WTC11 (cell line): Measurements from ENCODE around the gene NLE1. TPM values are rescaled to one million over a fixed set of nuclear protein-coding genes. Genes with fewer than 3 reads are reported as not detected.

Experiments
- ATAC-seq: fragments of 200-7000 bp; cut with Tn5 transposase; 2 replicates; pipeline ENCODE4 v1.10.0; 2021; ENCODE audit warnings: mild to moderate bottlenecking, moderate library complexity
- CTCF ChIA-PET: fragments of 300-600 bp; sonication (Branson Sonifier 250); formaldehyde crosslinking; loops from one replicate; lab custom pipeline; 2021; ENCODE audit warnings: antibody characterized with exemption; lab: Charles Lee
- POLR2A ChIA-PET: fragments of 350-600 bp; sonication (Branson Sonifier 250); formaldehyde crosslinking; loops from one replicate; lab custom pipeline; 2021; ENCODE audit warnings: antibody characterized with exemption; lab: Charles Lee
- DNase-seq: peaks from one replicate; pipeline ENCODE4 v3.0.0; 2021; ENCODE audit warnings: low spot score
- H3K27ac Mint-ChIP-seq: 2 replicates; pipeline ENCODE4 v1.8.0; 2021; ENCODE audit warnings: mixed read lengths
- H3K27me3 Mint-ChIP-seq: 2 replicates; pipeline ENCODE4 v1.8.0; 2021; ENCODE audit warnings: low read depth, mild to moderate bottlenecking, moderate library complexity, mixed read lengths
- H3K36me3 Mint-ChIP-seq: 2 replicates; pipeline ENCODE4 v1.8.0; 2021; ENCODE audit warnings: mixed read lengths
- H3K4me1 Mint-ChIP-seq: 2 replicates; pipeline ENCODE4 v1.8.0; 2022; ENCODE audit warnings: mixed read lengths
- H3K4me3 Mint-ChIP-seq: 2 replicates; pipeline ENCODE4 v1.8.0; 2021; ENCODE audit warnings: mild to moderate bottlenecking, moderate library complexity, mixed read lengths
- H3K9me3 Mint-ChIP-seq: 2 replicates; pipeline ENCODE4 v1.8.0; 2021; ENCODE audit warnings: mixed read lengths
- CREM ChIP-seq: sonication (generic); formaldehyde crosslinking; IDR thresholded peaks from 2 replicates; pipeline ENCODE4 v1.8.1; 2022; ENCODE audit warnings: mild to moderate bottlenecking, missing genetic modification reagents, moderate library complexity
- E2F5 ChIP-seq: sonication (generic); formaldehyde crosslinking; IDR thresholded peaks from 2 replicates; pipeline ENCODE4 v1.8.1; 2022; ENCODE audit warnings: mild to moderate bottlenecking, moderate library complexity, missing genetic modification reagents
- EMX1 ChIP-seq: fragments of 250-450 bp; sonication (Bioruptor Pico); IDR thresholded peaks from 2 replicates; pipeline ENCODE4 v1.8.0; 2021; ENCODE audit warnings: mild to moderate bottlenecking
- FOXJ3 ChIP-seq: sonication (generic); formaldehyde crosslinking; IDR thresholded peaks from 2 replicates; pipeline ENCODE4 v1.9.0; 2021; ENCODE audit warnings: missing genetic modification reagents, mild to moderate bottlenecking, borderline replicate concordance
- GABPB1 ChIP-seq: sonication (generic); formaldehyde crosslinking; IDR thresholded peaks from 2 replicates; pipeline ENCODE4 v1.8.1; 2023; ENCODE audit warnings: mild to moderate bottlenecking, missing genetic modification reagents
- JAZF1 ChIP-seq: fragments of 250-450 bp; sonication (Bioruptor Pico); IDR thresholded peaks from 2 replicates; pipeline ENCODE4 v1.9.0; 2021; ENCODE audit warnings: moderate library complexity, mild to moderate bottlenecking, inconsistent platforms
- PRDM15 ChIP-seq: sonication (generic); formaldehyde crosslinking; IDR thresholded peaks from 2 replicates; pipeline ENCODE4 v1.8.0; 2022; ENCODE audit warnings: missing genetic modification reagents
- PRRX2 ChIP-seq: fragments of 250-450 bp; sonication (Bioruptor Pico); IDR thresholded peaks from 2 replicates; pipeline ENCODE4 v1.8.0; 2021; ENCODE audit warnings: mild to moderate bottlenecking
- RORB ChIP-seq: fragments of 250-450 bp; sonication (Bioruptor Pico); IDR thresholded peaks from 2 replicates; pipeline ENCODE4 v1.9.0; 2021; ENCODE audit warnings: mild to moderate bottlenecking
- SOX15 ChIP-seq: fragments of 250-450 bp; sonication (Bioruptor Pico); IDR thresholded peaks from 2 replicates; pipeline ENCODE4 v1.9.0; 2021; ENCODE audit warnings: mild to moderate bottlenecking
- TCF7 ChIP-seq: sonication (generic); formaldehyde crosslinking; IDR thresholded peaks from 2 replicates; pipeline ENCODE4 v1.8.0; 2022; ENCODE audit warnings: mild to moderate bottlenecking, low read depth, missing genetic modification reagents, moderate library complexity
- TP53 ChIP-seq: sonication (generic); formaldehyde crosslinking; IDR thresholded peaks from 2 replicates; pipeline ENCODE4 v1.8.1; 2023; ENCODE audit warnings: mild to moderate bottlenecking, missing genetic modification reagents
- USF1 ChIP-seq: sonication (generic); formaldehyde crosslinking; IDR thresholded peaks from 2 replicates; pipeline ENCODE4 v1.8.0; 2022; ENCODE audit warnings: mild to moderate bottlenecking, missing genetic modification reagents
- ZNF263 ChIP-seq: sonication (generic); formaldehyde crosslinking; IDR thresholded peaks from 2 replicates; pipeline ENCODE4 v1.8.1; 2022; ENCODE audit warnings: low read depth, mild to moderate bottlenecking, moderate library complexity, missing genetic modification reagents
- ZNF423 ChIP-seq: fragments of 250-450 bp; sonication (Bioruptor Pico); IDR thresholded peaks from 2 replicates; pipeline ENCODE4 v2.1.2; 2022; ENCODE audit warnings: mild to moderate bottlenecking, moderate library complexity
- ZNF671 ChIP-seq: fragments of 250-450 bp; sonication (Bioruptor Pico); IDR thresholded peaks from 2 replicates; pipeline ENCODE4 v1.8.0; 2021; ENCODE audit warnings: mild to moderate bottlenecking
- total RNA-seq: library from RNA; stranded (reverse); gene quantifications from 3 replicates; pipeline ENCODE4 v1.2.3, GENCODE V29; 2021
- TF ChIP-seq, protein P1 (sequence below): sonication (generic); formaldehyde crosslinking; conservative IDR thresholded peaks from 2 replicates; pipeline ENCODE4 v1.8.1; 2023; ENCODE audit warnings: mild to moderate bottlenecking, low read depth, missing genetic modification reagents, moderate library complexity
- TF ChIP-seq, protein P2 (sequence below): sonication (generic); formaldehyde crosslinking; IDR thresholded peaks from 2 replicates; pipeline ENCODE4 v1.8.1; 2023; ENCODE audit warnings: mild to moderate bottlenecking, missing genetic modification reagents, moderate library complexity
- TF ChIP-seq, protein P3 (sequence below): fragments of 250-450 bp; sonication (Bioruptor Pico); IDR thresholded peaks from 2 replicates; pipeline ENCODE4 v2.1.2; 2022; ENCODE audit warnings: mild to moderate bottlenecking, moderate library complexity
- TF ChIP-seq, protein P4 (sequence below): sonication (generic); formaldehyde crosslinking; IDR thresholded peaks from 2 replicates; pipeline ENCODE4 v1.8.1; 2023; ENCODE audit warnings: mild to moderate bottlenecking, moderate library complexity, missing genetic modification reagents

NLE1 gene
- total RNA-seq, 1 experiment from 2014 or later: 52.2 TPM

- TF ChIP-seq, protein P1, sequence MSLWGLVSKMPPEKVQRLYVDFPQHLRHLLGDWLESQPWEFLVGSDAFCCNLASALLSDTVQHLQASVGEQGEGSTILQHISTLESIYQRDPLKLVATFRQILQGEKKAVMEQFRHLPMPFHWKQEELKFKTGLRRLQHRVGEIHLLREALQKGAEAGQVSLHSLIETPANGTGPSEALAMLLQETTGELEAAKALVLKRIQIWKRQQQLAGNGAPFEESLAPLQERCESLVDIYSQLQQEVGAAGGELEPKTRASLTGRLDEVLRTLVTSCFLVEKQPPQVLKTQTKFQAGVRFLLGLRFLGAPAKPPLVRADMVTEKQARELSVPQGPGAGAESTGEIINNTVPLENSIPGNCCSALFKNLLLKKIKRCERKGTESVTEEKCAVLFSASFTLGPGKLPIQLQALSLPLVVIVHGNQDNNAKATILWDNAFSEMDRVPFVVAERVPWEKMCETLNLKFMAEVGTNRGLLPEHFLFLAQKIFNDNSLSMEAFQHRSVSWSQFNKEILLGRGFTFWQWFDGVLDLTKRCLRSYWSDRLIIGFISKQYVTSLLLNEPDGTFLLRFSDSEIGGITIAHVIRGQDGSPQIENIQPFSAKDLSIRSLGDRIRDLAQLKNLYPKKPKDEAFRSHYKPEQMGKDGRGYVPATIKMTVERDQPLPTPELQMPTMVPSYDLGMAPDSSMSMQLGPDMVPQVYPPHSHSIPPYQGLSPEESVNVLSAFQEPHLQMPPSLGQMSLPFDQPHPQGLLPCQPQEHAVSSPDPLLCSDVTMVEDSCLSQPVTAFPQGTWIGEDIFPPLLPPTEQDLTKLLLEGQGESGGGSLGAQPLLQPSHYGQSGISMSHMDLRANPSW (CRISPR knock-in tag): no peak
- TF ChIP-seq, protein P2, sequence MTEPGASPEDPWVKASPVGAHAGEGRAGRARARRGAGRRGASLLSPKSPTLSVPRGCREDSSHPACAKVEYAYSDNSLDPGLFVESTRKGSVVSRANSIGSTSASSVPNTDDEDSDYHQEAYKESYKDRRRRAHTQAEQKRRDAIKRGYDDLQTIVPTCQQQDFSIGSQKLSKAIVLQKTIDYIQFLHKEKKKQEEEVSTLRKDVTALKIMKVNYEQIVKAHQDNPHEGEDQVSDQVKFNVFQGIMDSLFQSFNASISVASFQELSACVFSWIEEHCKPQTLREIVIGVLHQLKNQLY: no peak
- TF ChIP-seq TP53 (CRISPR knock-in tag) (no peak), FOXJ3 (CRISPR knock-in tag) (no peak)
These were observed 24.4 kb upstream of the NLE1 start (continued) for GRCh38 chr17:35166526-35166925.

DNA sequence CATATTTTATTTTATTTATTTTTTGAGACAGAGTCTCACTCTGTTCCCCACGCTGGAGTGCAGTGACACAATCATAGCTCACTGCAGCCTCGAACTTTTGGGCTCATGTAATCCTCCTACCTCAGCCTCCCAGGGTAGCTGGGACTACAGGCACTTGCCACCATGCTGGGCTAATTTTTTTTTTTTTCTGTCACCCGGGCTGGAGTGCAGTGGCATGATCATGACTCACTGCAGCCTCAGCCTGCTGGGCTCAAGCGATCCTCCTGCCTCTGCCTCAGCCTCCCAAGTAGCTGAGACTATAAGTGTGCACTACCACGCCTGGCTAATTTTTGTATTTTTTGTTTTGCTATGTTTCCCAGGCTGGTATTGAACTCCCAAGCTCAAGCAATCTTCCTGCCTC is 22.6 kb upstream of the NLE1 start:
- TF ChIP-seq, protein P3, sequence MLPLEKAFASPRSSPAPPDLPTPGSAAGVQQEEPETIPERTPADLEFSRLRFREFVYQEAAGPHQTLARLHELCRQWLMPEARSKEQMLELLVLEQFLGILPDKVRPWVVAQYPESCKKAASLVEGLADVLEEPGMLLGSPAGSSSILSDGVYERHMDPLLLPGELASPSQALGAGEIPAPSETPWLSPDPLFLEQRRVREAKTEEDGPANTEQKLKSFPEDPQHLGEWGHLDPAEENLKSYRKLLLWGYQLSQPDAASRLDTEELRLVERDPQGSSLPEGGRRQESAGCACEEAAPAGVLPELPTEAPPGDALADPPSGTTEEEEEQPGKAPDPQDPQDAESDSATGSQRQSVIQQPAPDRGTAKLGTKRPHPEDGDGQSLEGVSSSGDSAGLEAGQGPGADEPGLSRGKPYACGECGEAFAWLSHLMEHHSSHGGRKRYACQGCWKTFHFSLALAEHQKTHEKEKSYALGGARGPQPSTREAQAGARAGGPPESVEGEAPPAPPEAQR (CRISPR knock-in tag): no peak
- TF ChIP-seq TCF7: no peak
- TF ChIP-seq E2F5 (CRISPR knock-in tag): no peak
- no peak for TF ChIP-seq USF1 (CRISPR knock-in tag)
- TF ChIP-seq, protein P2: no peak
- TF ChIP-seq, protein P1 (CRISPR knock-in tag): no peak
- no peak for TF ChIP-seq PRRX2 (CRISPR knock-in tag)
- no peak for TF ChIP-seq GABPB1 (CRISPR knock-in tag)
- TF ChIP-seq, protein P4, sequence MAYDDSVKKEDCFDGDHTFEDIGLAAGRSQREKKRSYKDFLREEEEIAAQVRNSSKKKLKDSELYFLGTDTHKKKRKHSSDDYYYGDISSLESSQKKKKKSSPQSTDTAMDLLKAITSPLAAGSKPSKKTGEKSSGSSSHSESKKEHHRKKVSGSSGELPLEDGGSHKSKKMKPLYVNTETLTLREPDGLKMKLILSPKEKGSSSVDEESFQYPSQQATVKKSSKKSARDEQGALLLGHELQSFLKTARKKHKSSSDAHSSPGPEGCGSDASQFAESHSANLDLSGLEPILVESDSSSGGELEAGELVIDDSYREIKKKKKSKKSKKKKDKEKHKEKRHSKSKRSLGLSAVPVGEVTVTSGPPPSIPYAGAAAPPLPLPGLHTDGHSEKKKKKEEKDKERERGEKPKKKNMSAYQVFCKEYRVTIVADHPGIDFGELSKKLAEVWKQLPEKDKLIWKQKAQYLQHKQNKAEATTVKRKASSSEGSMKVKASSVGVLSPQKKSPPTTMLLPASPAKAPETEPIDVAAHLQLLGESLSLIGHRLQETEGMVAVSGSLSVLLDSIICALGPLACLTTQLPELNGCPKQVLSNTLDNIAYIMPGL (CRISPR knock-in tag): no peak
- no peak for TF ChIP-seq ZNF423 (CRISPR knock-in tag)
- no peak for TF ChIP-seq ZNF671 (CRISPR knock-in tag)
- no peak for TF ChIP-seq RORB (CRISPR knock-in tag)
- TF ChIP-seq CREM: no peak
- no peak for TF ChIP-seq PRDM15 (CRISPR knock-in tag)
- no peak for TF ChIP-seq EMX1 (CRISPR knock-in tag)
- no peak for TF ChIP-seq SOX15 (CRISPR knock-in tag)
- no peak for TF ChIP-seq JAZF1 (CRISPR knock-in tag)
- TF ChIP-seq ZNF263 (CRISPR knock-in tag): no peak
- no peak for TF ChIP-seq TP53 (CRISPR knock-in tag)
- TF ChIP-seq FOXJ3 (CRISPR knock-in tag): no peak
- ChIA-PET POLR2A (no interaction called here), CTCF (interaction anchor here (2.1 kb wide), 1 partner anchor 375 kb away, joined by 7 read pairs; no protein-coding TSS in a partner anchor)
- Mint-ChIP-seq H3K27me3 (peaks cover 10% of the 10 kb centered on the region), H3K4me3 (no peak overlapping the region), H3K9me3 (peaks cover 4% of the 10 kb centered on the region; the same call in 1 of the 2 replicates), H3K36me3 (no peaks in the 10 kb centered on the region), H3K4me1 (peaks cover 8% of the 10 kb centered on the region), H3K27ac (no peak overlapping the region)
- ATAC-seq (no peak), DNase-seq (no peak)
